Measurements from ENCODE around the gene NPL. TPM values are rescaled to one million over a fixed set of nuclear protein-coding genes. Genes with fewer than 3 reads are reported as not detected.

NPL gene
- total and polyA plus RNA-seq, 2 donors (not counting 1 experiment from before 2014, with no cell fraction given) = 1.4 to 2.6 TPM

- TF ChIP-seq EZH2 (IDR thresholded peaks at IDR 0.05; ENCODE audit: low read length, missing control alignments) = no peak
- TF ChIP-seq, protein P1, sequence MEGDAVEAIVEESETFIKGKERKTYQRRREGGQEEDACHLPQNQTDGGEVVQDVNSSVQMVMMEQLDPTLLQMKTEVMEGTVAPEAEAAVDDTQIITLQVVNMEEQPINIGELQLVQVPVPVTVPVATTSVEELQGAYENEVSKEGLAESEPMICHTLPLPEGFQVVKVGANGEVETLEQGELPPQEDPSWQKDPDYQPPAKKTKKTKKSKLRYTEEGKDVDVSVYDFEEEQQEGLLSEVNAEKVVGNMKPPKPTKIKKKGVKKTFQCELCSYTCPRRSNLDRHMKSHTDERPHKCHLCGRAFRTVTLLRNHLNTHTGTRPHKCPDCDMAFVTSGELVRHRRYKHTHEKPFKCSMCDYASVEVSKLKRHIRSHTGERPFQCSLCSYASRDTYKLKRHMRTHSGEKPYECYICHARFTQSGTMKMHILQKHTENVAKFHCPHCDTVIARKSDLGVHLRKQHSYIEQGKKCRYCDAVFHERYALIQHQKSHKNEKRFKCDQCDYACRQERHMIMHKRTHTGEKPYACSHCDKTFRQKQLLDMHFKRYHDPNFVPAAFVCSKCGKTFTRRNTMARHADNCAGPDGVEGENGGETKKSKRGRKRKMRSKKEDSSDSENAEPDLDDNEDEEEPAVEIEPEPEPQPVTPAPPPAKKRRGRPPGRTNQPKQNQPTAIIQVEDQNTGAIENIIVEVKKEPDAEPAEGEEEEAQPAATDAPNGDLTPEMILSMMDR (conservative IDR thresholded peaks at IDR 0.05 in 1 of 2, IDR thresholded peaks at IDR 0.05 in 1 of 2; ENCODE audit: low read depth in 1 of 2, low read length in 2 of 2) = no peak
- Histone ChIP-seq H3K9ac (ENCODE audit: insufficient read depth, low read length) (no peak overlapping the region), H4K20me1 (ENCODE audit: control insufficient read depth, extremely low read depth, insufficient read depth, low read length) (no peaks in the 10 kb centered on the region), H3K27me3 (ENCODE audit: control insufficient read depth, insufficient read depth, low read length) (peaks cover 4% of the 10 kb centered on the region), H3K4me1 (ENCODE audit: control insufficient read depth, extremely low read depth, insufficient read depth, low read length) (no peaks in the 10 kb centered on the region), H3K36me3 (ENCODE audit: control insufficient read depth, insufficient read depth, low read length) (no peaks in the 10 kb centered on the region), H3K4me2 (ENCODE audit: extremely low read depth, insufficient read depth, low read length) (no peak overlapping the region), H3K79me2 (ENCODE audit: control insufficient read depth, insufficient read depth, low read length) (no peaks in the 10 kb centered on the region), H3K4me3 (replicated peaks in 1 of 4; ENCODE audit: control extremely low read depth in 1 of 4, insufficient read depth in 1 of 4, low read depth in 3 of 4, low read length in 4 of 4) (no peak overlapping the region), H2AFZ (ENCODE audit: low read length) (no peak overlapping the region), H3K27ac (ENCODE audit: insufficient read depth, low read length) (no peak overlapping the region), H3K9me3 (ENCODE audit: control insufficient read depth, insufficient read depth, low read depth, low read length) (no peaks in the 10 kb centered on the region)
- no peak for DNase-seq (ENCODE audit: low read depth in 2 of 2)
Observed at GRCh38 chr1:182791281-182792179, 2.0 kb downstream of the NPL start.

DNA sequence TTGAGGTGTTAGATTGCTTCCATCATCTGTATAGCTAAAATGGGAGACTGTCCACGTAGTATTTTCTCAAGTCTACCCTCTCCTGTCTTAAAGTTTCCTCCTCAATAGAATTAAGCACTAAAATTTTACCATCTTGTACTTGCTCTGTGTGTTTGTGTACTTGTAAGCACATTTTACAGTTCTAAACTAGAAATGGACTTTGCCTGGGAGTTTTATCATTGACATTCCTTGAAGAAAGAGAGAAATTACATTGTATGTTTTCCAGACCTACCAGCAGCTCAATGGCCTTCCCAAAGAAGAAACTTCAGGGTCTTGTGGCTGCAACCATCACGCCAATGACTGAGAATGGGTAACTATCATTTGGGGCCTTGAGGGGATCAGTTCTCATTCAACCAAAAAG is 4.5 kb downstream of the NPL start:
- Histone ChIP-seq H3K79me2 (ENCODE audit: control insufficient read depth, insufficient read depth, low read length) (no peaks in the 10 kb centered on the region), H3K9me3 (ENCODE audit: control insufficient read depth, insufficient read depth, low read depth, low read length) (no peaks in the 10 kb centered on the region), H3K4me3 (replicated peaks in 1 of 4; ENCODE audit: control extremely low read depth in 1 of 4, insufficient read depth in 1 of 4, low read depth in 3 of 4, low read length in 4 of 4) (no peak overlapping the region), H4K20me1 (ENCODE audit: control insufficient read depth, extremely low read depth, insufficient read depth, low read length) (no peaks in the 10 kb centered on the region), H3K27ac (ENCODE audit: insufficient read depth, low read length) (no peak overlapping the region), H2AFZ (ENCODE audit: low read length) (no peak overlapping the region), H3K9ac (ENCODE audit: insufficient read depth, low read length) (no peak overlapping the region), H3K4me1 (ENCODE audit: control insufficient read depth, extremely low read depth, insufficient read depth, low read length) (no peaks in the 10 kb centered on the region), H3K36me3 (ENCODE audit: control insufficient read depth, insufficient read depth, low read length) (no peaks in the 10 kb centered on the region), H3K4me2 (ENCODE audit: extremely low read depth, insufficient read depth, low read length) (no peak overlapping the region), H3K27me3 (ENCODE audit: control insufficient read depth, insufficient read depth, low read length) (no peaks in the 10 kb centered on the region)
- no peak for DNase-seq (ENCODE audit: low read depth in 2 of 2)
- TF ChIP-seq EZH2 (IDR thresholded peaks at IDR 0.05; ENCODE audit: low read length, missing control alignments) = no peak
- TF ChIP-seq, protein P1 (conservative IDR thresholded peaks at IDR 0.05 in 1 of 2, IDR thresholded peaks at IDR 0.05 in 1 of 2; ENCODE audit: low read depth in 1 of 2, low read length in 2 of 2) = no peak

- DNase-seq (ENCODE audit: low read depth in 2 of 2) = no peak
Observed at GRCh38 chr1:182794676-182795201, 5.2 kb downstream of the NPL start.

More at GRCh38 chr1:182794676-182795201, 5.2 kb downstream of the NPL start:
- H3K27me3 ChIP-seq (ENCODE audit: control insufficient read depth, insufficient read depth, low read length) = no peaks in the 10 kb centered on the region
- no peaks in the 10 kb centered on the region for H3K4me1 ChIP-seq (ENCODE audit: control insufficient read depth, extremely low read depth, insufficient read depth, low read length)
- H3K4me3 ChIP-seq (replicated peaks in 1 of 4; ENCODE audit: control extremely low read depth in 1 of 4, insufficient read depth in 1 of 4, low read depth in 3 of 4, low read length in 4 of 4) = no peak overlapping the region
- H2AFZ ChIP-seq (ENCODE audit: low read length) = no peak overlapping the region
- H3K9me3 ChIP-seq (ENCODE audit: control insufficient read depth, insufficient read depth, low read depth, low read length) = no peaks in the 10 kb centered on the region
- H4K20me1 ChIP-seq (ENCODE audit: control insufficient read depth, extremely low read depth, insufficient read depth, low read length) = no peaks in the 10 kb centered on the region
- no peaks in the 10 kb centered on the region for H3K79me2 ChIP-seq (ENCODE audit: control insufficient read depth, insufficient read depth, low read length)
- no peak overlapping the region for H3K27ac ChIP-seq (ENCODE audit: insufficient read depth, low read length)
- no peaks in the 10 kb centered on the region for H3K36me3 ChIP-seq (ENCODE audit: control insufficient read depth, insufficient read depth, low read length)
- no peak overlapping the region for H3K4me2 ChIP-seq (ENCODE audit: extremely low read depth, insufficient read depth, low read length)
- TF ChIP-seq, protein P1 (conservative IDR thresholded peaks at IDR 0.05 in 1 of 2, IDR thresholded peaks at IDR 0.05 in 1 of 2; ENCODE audit: low read depth in 1 of 2, low read length in 2 of 2) = no peak
- no peak for TF ChIP-seq EZH2 (IDR thresholded peaks at IDR 0.05; ENCODE audit: low read length, missing control alignments)
- H3K9ac ChIP-seq (ENCODE audit: insufficient read depth, low read length) = no peak overlapping the region
